Measurements from ENCODE around the gene ARHGAP15.

ARHGAP15 gene

GRCh38 chr2:143679617-143680016 lies 550.4 kb downstream of the ARHGAP15 start:
- ChIA-PET POLR2A (no interaction called here), CTCF (no interaction called here)
- no peak for TF ChIP-seq FOXA1 (IDR thresholded peaks at IDR 0.05)
- TF ChIP-seq PKNOX1 (IDR thresholded peaks at IDR 0.05): no peak
- no peak for TF ChIP-seq BHLHE40 (IDR thresholded peaks at IDR 0.05; ENCODE audit: borderline replicate concordance)
- no peak for TF ChIP-seq SUZ12 (IDR thresholded peaks at IDR 0.05)
- no peak for TF ChIP-seq CTBP1 (IDR thresholded peaks at IDR 0.05; ENCODE audit: borderline replicate concordance)
- no peak for TF ChIP-seq NFRKB (IDR thresholded peaks at IDR 0.05)
- no peak for TF ChIP-seq TARDBP (IDR thresholded peaks at IDR 0.05)
- TF ChIP-seq HDGF (IDR thresholded peaks at IDR 0.05; ENCODE audit: borderline replicate concordance): no peak
- no peak for TF ChIP-seq ZNF384 (IDR thresholded peaks at IDR 0.05)
- no peak for TF ChIP-seq FOXM1 (IDR thresholded peaks at IDR 0.05; ENCODE audit: borderline replicate concordance)
- no peak for DNase-seq (ENCODE audit: extremely low spot score)

- CTCF ChIA-PET: no interaction called here
- TF ChIP-seq FOXM1 (IDR thresholded peaks at IDR 0.05; ENCODE audit: borderline replicate concordance) (no peak), HDGF (IDR thresholded peaks at IDR 0.05; ENCODE audit: borderline replicate concordance) (no peak), LEF1 (IDR thresholded peaks at IDR 0.05; ENCODE audit: borderline replicate concordance) (no peak), FOXK2 (IDR thresholded peaks at IDR 0.05) (no peak), TARDBP (IDR thresholded peaks at IDR 0.05) (no peak), ZNF384 (IDR thresholded peaks at IDR 0.05) (no peak), SUZ12 (IDR thresholded peaks at IDR 0.05) (no peak), CTBP1 (IDR thresholded peaks at IDR 0.05; ENCODE audit: borderline replicate concordance) (no peak), FOXA1 (IDR thresholded peaks at IDR 0.05) (no peak), L3MBTL2 (conservative IDR thresholded peaks at IDR 0.05) (no peak), BHLHE40 (IDR thresholded peaks at IDR 0.05; ENCODE audit: borderline replicate concordance) (no peak), NFRKB (IDR thresholded peaks at IDR 0.05) (no peak), ARNT (IDR thresholded peaks at IDR 0.05) (no peak), SP1 (IDR thresholded peaks at IDR 0.05) (no peak), PKNOX1 (IDR thresholded peaks at IDR 0.05) (no peak), ELF4 (IDR thresholded peaks at IDR 0.05) (no peak)
- DNase-seq (ENCODE audit: extremely low spot score): no peak
- POLR2A ChIA-PET: no interaction called here
These were observed 551.7 kb downstream of the ARHGAP15 start for GRCh38 chr2:143680885-143681405.

GRCh38 chr2:143682436-143683055 lies 553.3 kb downstream of the ARHGAP15 start:
- TF ChIP-seq LEF1 (IDR thresholded peaks at IDR 0.05; ENCODE audit: borderline replicate concordance) (no peak), NFRKB (IDR thresholded peaks at IDR 0.05) (no peak), BHLHE40 (IDR thresholded peaks at IDR 0.05; ENCODE audit: borderline replicate concordance) (no peak), TARDBP (IDR thresholded peaks at IDR 0.05) (no peak), ARNT (IDR thresholded peaks at IDR 0.05) (no peak), HDGF (IDR thresholded peaks at IDR 0.05; ENCODE audit: borderline replicate concordance) (no peak), FOXA1 (IDR thresholded peaks at IDR 0.05) (no peak), ZNF384 (IDR thresholded peaks at IDR 0.05) (no peak), FOXM1 (IDR thresholded peaks at IDR 0.05; ENCODE audit: borderline replicate concordance) (no peak), FOXK2 (IDR thresholded peaks at IDR 0.05) (no peak), SUZ12 (IDR thresholded peaks at IDR 0.05) (no peak), PKNOX1 (IDR thresholded peaks at IDR 0.05) (no peak), ELF4 (IDR thresholded peaks at IDR 0.05) (no peak), CTBP1 (IDR thresholded peaks at IDR 0.05; ENCODE audit: borderline replicate concordance) (no peak), SP1 (IDR thresholded peaks at IDR 0.05) (no peak)
- no peak for DNase-seq (ENCODE audit: extremely low spot score)
- CTCF ChIA-PET: no interaction called here
- POLR2A ChIA-PET: no interaction called here

GRCh38 chr2:143683977-143684376 lies 554.8 kb downstream of the ARHGAP15 start:
- ChIA-PET POLR2A (no interaction called here), CTCF (no interaction called here)
- TF ChIP-seq PKNOX1 (IDR thresholded peaks at IDR 0.05) (no peak), NFRKB (IDR thresholded peaks at IDR 0.05) (no peak), LEF1 (IDR thresholded peaks at IDR 0.05; ENCODE audit: borderline replicate concordance) (no peak), BHLHE40 (IDR thresholded peaks at IDR 0.05; ENCODE audit: borderline replicate concordance) (no peak), ARNT (IDR thresholded peaks at IDR 0.05) (no peak), SUZ12 (IDR thresholded peaks at IDR 0.05) (no peak)
- no peak for DNase-seq (ENCODE audit: extremely low spot score)

GRCh38 chr2:143684551-143685320 lies 555.5 kb downstream of the ARHGAP15 start:
- CTCF ChIA-PET: interaction anchor here (1.2 kb wide), 1 partner anchor 17 kb away, joined by 3 read pairs; no protein-coding TSS in a partner anchor
- POLR2A ChIA-PET: interaction anchor here (0.8 kb wide), 1 partner anchor 9 kb away, joined by 3 read pairs; no protein-coding TSS in a partner anchor
- no peak for DNase-seq (ENCODE audit: extremely low spot score)
- no peak for TF ChIP-seq FOXM1 (IDR thresholded peaks at IDR 0.05; ENCODE audit: borderline replicate concordance)
- no peak for TF ChIP-seq SP1 (IDR thresholded peaks at IDR 0.05)
- TF ChIP-seq ZNF384 (IDR thresholded peaks at IDR 0.05): no peak
- TF ChIP-seq HDGF (IDR thresholded peaks at IDR 0.05; ENCODE audit: borderline replicate concordance): no peak
- no peak for TF ChIP-seq BHLHE40 (IDR thresholded peaks at IDR 0.05; ENCODE audit: borderline replicate concordance)
- no peak for TF ChIP-seq FOXA1 (IDR thresholded peaks at IDR 0.05)
- peak; percentile 79 for TF ChIP-seq PKNOX1 (IDR thresholded peaks at IDR 0.05)
- no peak for TF ChIP-seq SUZ12 (IDR thresholded peaks at IDR 0.05)

All from HEK293T (cell line).